Activated naive CD4-positive, alpha-beta T cell treated with Interleukin-2 at 50 U/mL for 16 hours (primary cell): ENCODE data around the gene CCR2.
A peak's percentile ranks its signal among the peaks of the same experiment; 100 is the strongest.

ENCODE experiments used
- DNase-seq: peaks from one replicate; pipeline ENCODE4 v3.0.0-alpha.2; 2020

Gene CCR2

GRCh38 chr3:46406788-46407611 lies 53.1 kb downstream of the CCR2 start, which contains the start of the genes CCR5AS and CCRL2:
Gene CCR5AS, minus strand, starts transcription at chr3:46407066.
Gene CCRL2, plus strand, starts transcription at chr3:46407259. Its CDS starts 821 bp downstream, at chr3:46408080.
- DNase-seq, result peak; percentile 24

GRCh38 chr3:46407970-46408369 lies 54.1 kb downstream of the CCR2 start:
- no peak for DNase-seq

- DNase-seq, result no peak
Measured at GRCh38 chr3:46408853-46409252, 54.9 kb downstream of the CCR2 start.

GRCh38 chr3:46409739-46410489 lies 56.0 kb downstream of the CCR2 start:
- no peak for DNase-seq
